ENCODE results near the gene FXYD7. TPM values are rescaled to one million over a fixed set of nuclear protein-coding genes. Genes with fewer than 3 reads are reported as not detected.

FXYD7 gene
- total and polyA plus RNA-seq, 9 of the 15 experiments (the other 6 are each of a cell fraction or from before 2014, with no cell fraction given): 0.10 to 0.80 (median 0.31) TPM; not detected in 3

- TF ChIP-seq, protein P1, sequence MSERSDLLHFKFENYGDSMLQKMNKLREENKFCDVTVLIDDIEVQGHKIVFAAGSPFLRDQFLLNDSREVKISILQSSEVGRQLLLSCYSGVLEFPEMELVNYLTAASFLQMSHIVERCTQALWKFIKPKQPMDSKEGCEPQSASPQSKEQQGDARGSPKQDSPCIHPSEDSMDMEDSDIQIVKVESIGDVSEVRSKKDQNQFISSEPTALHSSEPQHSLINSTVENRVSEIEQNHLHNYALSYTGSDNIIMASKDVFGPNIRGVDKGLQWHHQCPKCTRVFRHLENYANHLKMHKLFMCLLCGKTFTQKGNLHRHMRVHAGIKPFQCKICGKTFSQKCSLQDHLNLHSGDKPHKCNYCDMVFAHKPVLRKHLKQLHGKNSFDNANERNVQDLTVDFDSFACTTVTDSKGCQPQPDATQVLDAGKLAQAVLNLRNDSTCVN (CRISPR knock-in tag; IDR thresholded peaks at IDR 0.05): no peak
- TF ChIP-seq ARID2 (IDR thresholded peaks at IDR 0.05) (no peak), PPARD (CRISPR knock-in tag; IDR thresholded peaks at IDR 0.05) (no peak), ZNF197 (CRISPR knock-in tag; IDR thresholded peaks at IDR 0.05; ENCODE audit: low read depth) (no peak), EP300 (IDR thresholded peaks at IDR 0.05; ENCODE audit: low read length) (no peak), CBX5 (IDR thresholded peaks at IDR 0.05; ENCODE audit: borderline replicate concordance, low read depth) (no peak), ZC3H8 (IDR thresholded peaks at IDR 0.05) (no peak), MBD2 (IDR thresholded peaks at IDR 0.05; ENCODE audit: borderline replicate concordance, low read depth) (0 out of 2 replicates have a peak, but pooled peaks have one; percentile 21), DACH1 (IDR thresholded peaks at IDR 0.05; ENCODE audit: partially characterized antibody) (no peak), SMAD1 (IDR thresholded peaks at IDR 0.05; ENCODE audit: low read depth, low read length, partially characterized antibody) (peak; percentile 80), XRCC5 (IDR thresholded peaks at IDR 0.05; ENCODE audit: low read depth, low read length) (no peak), BDP1 (IDR thresholded peaks at IDR 0.05; ENCODE audit: insufficient read depth, insufficient read length) (no peak), TFAM (CRISPR knock-in tag; conservative IDR thresholded peaks at IDR 0.05) (no peak), ZNF668 (CRISPR knock-in tag; IDR thresholded peaks at IDR 0.05) (no peak), MIER1 (IDR thresholded peaks at IDR 0.05; ENCODE audit: low read depth) (no peak), SFPQ (IDR thresholded peaks at IDR 0.05; ENCODE audit: low read depth, low read length) (no peak), MTA3 (IDR thresholded peaks at IDR 0.05; ENCODE audit: borderline replicate concordance) (no peak; the same call in 1 of the 2 replicates), PREB (CRISPR knock-in tag; IDR thresholded peaks at IDR 0.05) (no peak), KAT8 (IDR thresholded peaks at IDR 0.05; ENCODE audit: low read depth) (no peak)
- TF ChIP-seq, protein P2, sequence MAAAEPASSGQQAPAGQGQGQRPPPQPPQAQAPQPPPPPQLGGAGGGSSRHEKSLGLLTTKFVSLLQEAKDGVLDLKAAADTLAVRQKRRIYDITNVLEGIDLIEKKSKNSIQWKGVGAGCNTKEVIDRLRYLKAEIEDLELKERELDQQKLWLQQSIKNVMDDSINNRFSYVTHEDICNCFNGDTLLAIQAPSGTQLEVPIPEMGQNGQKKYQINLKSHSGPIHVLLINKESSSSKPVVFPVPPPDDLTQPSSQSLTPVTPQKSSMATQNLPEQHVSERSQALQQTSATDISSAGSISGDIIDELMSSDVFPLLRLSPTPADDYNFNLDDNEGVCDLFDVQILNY (CRISPR knock-in tag; IDR thresholded peaks at IDR 0.05): no peak
- TF ChIP-seq, protein P3, sequence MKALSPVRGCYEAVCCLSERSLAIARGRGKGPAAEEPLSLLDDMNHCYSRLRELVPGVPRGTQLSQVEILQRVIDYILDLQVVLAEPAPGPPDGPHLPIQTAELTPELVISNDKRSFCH (CRISPR knock-in tag; IDR thresholded peaks at IDR 0.05): no peak
- TF ChIP-seq, protein P3 (tag; IDR thresholded peaks at IDR 0.05): no peak
Measured at GRCh38 chr19:35144600-35145436, 1.8 kb downstream of the FXYD7 start (continued).
